OCI-LY3 (cell line): ENCODE data around the gene MDFI.

ENCODE experiments used
- H2AFZ ChIP-seq: fragments of 200-600, 300-600 bp; shearing (Covaris generic); 2 replicates; pipeline ENCODE4 v1.6.0; 2014; ENCODE audit warnings: antibody characterized with exemption, low read depth, low read length
- H3K27ac ChIP-seq: fragments of 200-600, 300-600 bp; sonication (generic); 2 replicates; pipeline ENCODE4 v1.5.1; 2014; ENCODE audit warnings: mild to moderate bottlenecking, low read length, moderate library complexity, mixed read lengths
- H3K27me3 ChIP-seq: fragments of 200-600, 300-600 bp; sonication (generic); 2 replicates; pipeline ENCODE4 v1.6.1; 2014; ENCODE audit warnings: low read depth, low read length, mixed read lengths
- H3K36me3 ChIP-seq: fragments of 200-600, 300-600 bp; sonication (generic); replicated peaks from 2 replicates; pipeline ENCODE3; 2014; ENCODE audit warnings: low read depth, low read length, mixed read lengths
- H3K4me1 ChIP-seq: fragments of 300-600, 200-600 bp; sonication (generic); 2 replicates; pipeline ENCODE4 v1.6.1; 2014; ENCODE audit warnings: low read length, mixed read lengths
- H3K4me2 ChIP-seq: fragments of 200-600, 300-600 bp; sonication (generic); 2 replicates; pipeline ENCODE4 v1.6.1; 2014; ENCODE audit warnings: low read length, mixed read lengths
- H3K4me3 ChIP-seq: fragments of 300-600, 200-600 bp; sonication (generic); 2 replicates; pipeline ENCODE4 v1.5.1; 2014; ENCODE audit warnings: antibody characterized with exemption, mild to moderate bottlenecking, low read length, moderate library complexity
- H3K79me2 ChIP-seq: fragments of 300-600, 200-600 bp; shearing (Covaris generic); 2 replicates; pipeline ENCODE4 v1.6.1; 2014; ENCODE audit warnings: mild to moderate bottlenecking, low read length, mixed read lengths
- H3K9ac ChIP-seq: fragments of 300-600, 200-600 bp; shearing (Covaris generic); 2 replicates; pipeline ENCODE4 v1.6.0; 2014; ENCODE audit warnings: mild to moderate bottlenecking, low read length, moderate library complexity
- H3K9me3 ChIP-seq: fragments of 200-600, 300-600 bp; shearing (Covaris generic); 2 replicates; pipeline ENCODE4 v1.6.1; 2014; ENCODE audit warnings: low read length, mixed read lengths; ENCODE audit not compliant: insufficient read depth
- H4K20me1 ChIP-seq: fragments of 200-600, 300-600 bp; sonication (generic); 2 replicates; pipeline ENCODE4 v1.6.1; 2016; ENCODE audit warnings: low read length, mixed read lengths; ENCODE audit not compliant: insufficient read depth
- EZH2phosphoT487 ChIP-seq: fragments of 200-600 bp; shearing (Covaris generic); IDR thresholded peaks from 2 replicates; pipeline ENCODE4 v1.6.1; 2018; ENCODE audit warnings: antibody characterized with exemption, mixed run types, low read depth
- TF ChIP-seq, protein P1 (sequence below): fragments of 200-600, 300-600 bp; sonication (generic); IDR thresholded peaks from 2 replicates; pipeline ENCODE4 v1.5.1; 2014; ENCODE audit warnings: antibody characterized with exemption, low read length, low read depth

The MDFI gene

DNA sequence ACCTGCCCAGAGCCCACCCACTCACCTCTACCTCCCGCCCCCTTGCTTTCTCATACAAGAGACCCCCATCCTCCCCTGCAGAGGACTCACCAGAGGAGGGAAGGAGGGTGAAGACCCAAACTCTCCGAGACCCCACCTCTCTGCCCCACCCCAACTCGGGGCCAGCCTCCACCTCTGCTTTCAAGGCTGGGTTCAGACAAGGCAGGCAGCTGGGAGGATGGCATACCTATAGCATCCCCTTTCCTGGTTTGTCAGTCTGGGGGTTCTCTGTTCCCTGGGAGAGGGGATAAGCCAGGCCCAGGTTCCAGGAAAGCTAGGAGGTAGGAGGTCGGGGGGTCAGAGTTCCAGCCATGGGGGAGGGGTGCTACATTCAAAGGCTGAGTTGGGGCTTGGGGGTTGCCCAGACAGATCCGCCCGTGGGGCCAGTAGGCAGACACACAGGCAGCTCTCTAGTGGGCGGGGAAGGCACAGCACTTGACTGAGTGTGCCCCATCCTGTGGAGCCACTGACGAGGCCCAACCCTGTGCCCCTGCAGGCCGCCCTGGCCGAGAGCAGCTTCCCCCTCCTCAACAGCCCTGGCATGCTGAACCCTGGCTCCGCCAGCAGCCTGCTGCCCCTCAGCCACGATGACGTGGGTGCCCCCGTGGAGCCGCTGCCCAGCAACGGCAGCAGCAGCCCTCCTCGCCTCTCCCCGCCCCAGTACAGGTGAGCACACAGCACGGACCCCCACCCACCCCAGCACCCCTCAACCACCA lies 40.8 kb upstream of the MDFI start:
- H4K20me1 ChIP-seq, result no peaks in the 10 kb centered on the region; the same call in 1 of the 2 replicates
- H3K9ac ChIP-seq, result no peak overlapping the region
- H3K4me3 ChIP-seq, result no peak overlapping the region
- no peaks in the 10 kb centered on the region for H3K79me2 ChIP-seq
- H3K36me3 ChIP-seq, result peaks cover 19% of the 10 kb centered on the region
- H3K9me3 ChIP-seq, result no peaks in the 10 kb centered on the region
- H2AFZ ChIP-seq, result no peak overlapping the region
- no peak overlapping the region for H3K27ac ChIP-seq
- no peaks in the 10 kb centered on the region for H3K27me3 ChIP-seq
- H3K4me1 ChIP-seq, result peaks cover under 1% of the 10 kb centered on the region
- no peak overlapping the region for H3K4me2 ChIP-seq
- no peak for TF ChIP-seq EZH2phosphoT487
- TF ChIP-seq, protein P1, sequence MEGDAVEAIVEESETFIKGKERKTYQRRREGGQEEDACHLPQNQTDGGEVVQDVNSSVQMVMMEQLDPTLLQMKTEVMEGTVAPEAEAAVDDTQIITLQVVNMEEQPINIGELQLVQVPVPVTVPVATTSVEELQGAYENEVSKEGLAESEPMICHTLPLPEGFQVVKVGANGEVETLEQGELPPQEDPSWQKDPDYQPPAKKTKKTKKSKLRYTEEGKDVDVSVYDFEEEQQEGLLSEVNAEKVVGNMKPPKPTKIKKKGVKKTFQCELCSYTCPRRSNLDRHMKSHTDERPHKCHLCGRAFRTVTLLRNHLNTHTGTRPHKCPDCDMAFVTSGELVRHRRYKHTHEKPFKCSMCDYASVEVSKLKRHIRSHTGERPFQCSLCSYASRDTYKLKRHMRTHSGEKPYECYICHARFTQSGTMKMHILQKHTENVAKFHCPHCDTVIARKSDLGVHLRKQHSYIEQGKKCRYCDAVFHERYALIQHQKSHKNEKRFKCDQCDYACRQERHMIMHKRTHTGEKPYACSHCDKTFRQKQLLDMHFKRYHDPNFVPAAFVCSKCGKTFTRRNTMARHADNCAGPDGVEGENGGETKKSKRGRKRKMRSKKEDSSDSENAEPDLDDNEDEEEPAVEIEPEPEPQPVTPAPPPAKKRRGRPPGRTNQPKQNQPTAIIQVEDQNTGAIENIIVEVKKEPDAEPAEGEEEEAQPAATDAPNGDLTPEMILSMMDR, result no peak

DNA sequence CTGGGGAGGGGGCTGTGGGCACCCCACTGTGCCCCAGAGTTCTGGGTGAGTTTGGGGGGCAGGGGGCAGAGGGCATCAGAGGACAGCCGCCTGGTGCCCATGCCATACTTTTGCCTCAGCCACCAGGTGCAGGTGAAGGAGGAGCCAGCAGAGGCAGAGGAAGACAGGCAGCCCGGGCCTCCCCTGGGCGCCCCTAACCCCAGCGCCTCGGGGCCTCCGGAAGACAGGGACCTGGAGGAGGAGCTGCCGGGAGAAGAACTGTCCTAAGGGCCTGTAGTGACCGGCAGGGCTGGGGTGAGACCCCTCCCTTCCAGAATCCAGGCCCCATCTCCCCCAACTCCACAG lies 39.6 kb upstream of the MDFI start:
- H3K9ac ChIP-seq, result no peak overlapping the region
- H3K27ac ChIP-seq, result no peak overlapping the region
- H2AFZ ChIP-seq, result no peak overlapping the region

DNA sequence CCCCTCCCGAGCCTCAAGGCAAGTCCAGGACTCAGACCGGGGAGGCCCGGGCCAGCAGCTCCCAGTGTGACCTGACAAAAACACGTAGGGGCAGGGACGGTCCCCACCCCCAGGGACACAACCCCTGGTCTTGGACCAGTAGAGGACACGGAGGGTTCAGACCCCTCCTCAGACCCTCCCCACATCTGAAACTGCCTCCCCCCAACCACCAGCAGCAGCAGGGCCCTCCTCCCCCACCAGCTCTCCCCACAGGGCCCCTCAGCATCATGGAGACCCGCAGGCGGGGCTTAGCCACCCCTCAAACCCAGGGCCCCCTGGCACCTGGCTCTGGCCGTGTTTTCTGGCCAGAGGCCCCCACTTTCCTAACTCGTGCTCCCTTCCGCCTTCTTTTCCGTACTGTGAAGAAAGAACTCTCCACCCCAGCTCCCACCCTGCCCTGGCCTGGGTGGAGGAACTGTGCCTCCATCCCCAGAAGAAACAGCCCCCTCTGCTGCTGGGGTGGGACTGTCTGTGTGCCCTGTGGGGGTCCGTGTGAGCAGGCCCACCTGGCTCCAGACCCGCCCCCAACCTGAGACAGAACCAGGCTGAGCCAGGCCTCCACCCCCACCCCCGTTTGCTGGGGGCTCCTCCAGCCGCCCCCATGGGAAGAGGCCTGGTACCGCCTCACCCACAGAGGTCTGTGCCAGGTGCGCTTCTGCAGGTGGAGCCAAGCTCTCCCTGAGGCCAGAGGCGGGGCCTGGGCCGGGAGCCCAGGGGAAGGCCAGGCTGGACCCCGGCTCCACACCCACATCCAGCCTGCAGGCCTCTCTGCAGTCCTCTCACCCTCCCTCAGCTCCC lies 39.0 kb upstream of the MDFI start:
- Histone ChIP-seq H3K4me1 (peaks cover 10% of the 10 kb centered on the region), H2AFZ (no peak overlapping the region), H3K36me3 (peaks cover 13% of the 10 kb centered on the region), H3K9ac (no peak overlapping the region), H3K4me3 (no peak overlapping the region), H3K4me2 (no peak overlapping the region), H3K79me2 (no peaks in the 10 kb centered on the region), H3K27me3 (no peaks in the 10 kb centered on the region), H3K9me3 (no peaks in the 10 kb centered on the region), H3K27ac (no peak overlapping the region), H4K20me1 (no peaks in the 10 kb centered on the region)
- TF ChIP-seq, protein P1, result no peak
- no peak for TF ChIP-seq EZH2phosphoT487

More for the DNA sequence above, 39.6 kb upstream of the MDFI start:
- no peaks in the 10 kb centered on the region for H3K27me3 ChIP-seq
- H3K9me3 ChIP-seq, result no peaks in the 10 kb centered on the region
- H3K4me3 ChIP-seq, result no peak overlapping the region
- no peak overlapping the region for H3K4me2 ChIP-seq
- no peaks in the 10 kb centered on the region for H3K79me2 ChIP-seq
- peaks cover 10% of the 10 kb centered on the region for H3K4me1 ChIP-seq
- no peaks in the 10 kb centered on the region for H4K20me1 ChIP-seq
- H3K36me3 ChIP-seq, result peaks cover 13% of the 10 kb centered on the region
- TF ChIP-seq, protein P1, result no peak
- no peak for TF ChIP-seq EZH2phosphoT487

DNA sequence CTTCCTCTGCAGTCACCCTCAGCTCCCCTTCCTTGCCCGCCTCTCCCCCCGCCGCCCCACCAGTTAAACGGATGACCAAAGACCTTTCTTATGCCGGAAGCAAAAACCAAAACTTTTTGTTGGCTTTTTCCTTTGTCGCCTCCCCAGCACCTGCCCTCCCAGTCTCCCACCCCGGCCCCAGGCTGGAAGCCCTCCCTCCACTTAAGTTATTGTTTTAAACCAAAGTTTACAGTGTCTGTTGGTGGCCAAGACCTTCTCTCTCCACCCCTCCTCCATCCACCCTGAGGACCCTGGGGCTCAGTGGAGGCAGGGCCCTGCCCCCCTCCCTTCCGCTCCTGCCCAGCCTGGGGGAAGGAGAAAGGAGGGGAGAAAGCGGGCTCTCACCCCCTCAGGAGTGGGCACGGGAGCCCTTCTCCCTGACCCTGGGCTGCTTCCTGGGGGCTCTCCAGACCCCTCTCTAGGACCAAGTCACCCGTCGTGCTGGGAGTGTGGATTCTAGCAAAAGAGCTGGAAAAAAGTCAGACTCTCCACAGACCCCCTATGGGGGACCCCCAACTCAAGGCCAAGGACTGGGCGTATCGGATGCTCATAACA lies 38.3 kb upstream of the MDFI start:
- no peak for TF ChIP-seq EZH2phosphoT487
- TF ChIP-seq, protein P1, result no peak
- Histone ChIP-seq H3K4me2 (no peak overlapping the region), H3K4me3 (no peak overlapping the region), H3K4me1 (peaks cover 10% of the 10 kb centered on the region), H3K36me3 (peaks cover 10% of the 10 kb centered on the region), H3K27ac (no peak overlapping the region), H4K20me1 (no peaks in the 10 kb centered on the region), H3K9ac (no peak overlapping the region), H2AFZ (no peak overlapping the region), H3K9me3 (no peaks in the 10 kb centered on the region), H3K27me3 (no peaks in the 10 kb centered on the region), H3K79me2 (no peaks in the 10 kb centered on the region)
